ENCODE measurements around the gene SSBP3. TPM values are rescaled to one million over a fixed set of nuclear protein-coding genes. Genes with fewer than 3 reads are reported as not detected.

SSBP3 gene
- total and polyA plus RNA-seq, 2 of the 13 experiments (the other 11 are each of a cell fraction or from before 2014, with no cell fraction given), result 8.5 to 17.6 TPM

DNA sequence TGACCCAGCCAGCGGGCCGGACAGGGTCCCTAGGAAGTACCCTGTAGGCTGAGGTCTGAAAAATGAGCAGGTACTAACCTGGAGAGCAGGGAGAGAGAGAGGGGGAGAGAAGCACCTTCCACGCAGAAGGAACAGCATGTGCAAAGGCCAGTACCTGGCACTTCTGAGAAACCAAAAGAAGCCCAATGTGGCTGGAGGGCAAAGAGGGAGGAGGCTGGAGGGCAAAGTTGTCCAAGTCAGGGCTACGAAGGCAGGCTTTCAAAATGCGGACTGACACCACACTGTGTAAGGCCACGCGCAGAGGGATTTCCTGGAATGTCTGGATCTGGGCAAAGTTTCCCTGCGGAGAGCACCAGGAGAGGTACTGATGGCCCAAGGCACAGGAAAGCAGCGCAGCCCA is 64.4 kb downstream of the SSBP3 start:
- Histone ChIP-seq H3K27ac (ENCODE audit: extremely low read length, insufficient read depth, low read length) (no peak overlapping the region), H3K36me3 (replicated peaks in 1 of 2; ENCODE audit: control insufficient read depth in 1 of 2, insufficient read depth in 2 of 2, low read length in 2 of 2) (no peaks in the 10 kb centered on the region; a peak in 3 of 5 replicates), H3K27me3 (ENCODE audit: control insufficient read depth in 1 of 2, insufficient read depth in 2 of 2, low read length in 2 of 2) (no peaks in the 10 kb centered on the region), H3K79me2 (ENCODE audit: insufficient read depth, low read length) (no peaks in the 10 kb centered on the region), H4K20me1 (ENCODE audit: insufficient read depth, low read length) (no peaks in the 10 kb centered on the region), H3K4me2 (ENCODE audit: low read depth, low read length) (no peak overlapping the region), H3K9ac (ENCODE audit: insufficient read depth, low read depth, low read length) (no peak overlapping the region), H3K9me3 (ENCODE audit: low read length) (no peaks in the 10 kb centered on the region), H3K4me1 (ENCODE audit: insufficient read depth, low read length) (peaks cover 10% of the 10 kb centered on the region; the same call in 1 of the 2 replicates), H2AFZ (ENCODE audit: low read length) (no peak overlapping the region), H3K4me3 (replicated peaks in 1 of 3; ENCODE audit: insufficient read depth in 1 of 3, low read depth in 2 of 3, low read length in 3 of 3) (no peak overlapping the region)
- ChIA-PET CTCF (ENCODE audit: low intra/inter-chr PET ratio, low total read pairs) (no interaction called here), POLR2A (no interaction called here)
- DNase-seq (ENCODE audit: low spot score) (no peak), ATAC-seq (no peak), FAIRE-seq (no peak)
- intact Hi-C loops (cut with micrococcal nuclease; ENCODE audit: unreplicated experiment) (no loop called here), in situ Hi-C loops (cut with HindIII; ENCODE audit: extremely low pct_ligation_motif_present, low pct_unique_long_range_greater_than_20kb) (no loop called here)
- TF ChIP-seq, protein P1, sequence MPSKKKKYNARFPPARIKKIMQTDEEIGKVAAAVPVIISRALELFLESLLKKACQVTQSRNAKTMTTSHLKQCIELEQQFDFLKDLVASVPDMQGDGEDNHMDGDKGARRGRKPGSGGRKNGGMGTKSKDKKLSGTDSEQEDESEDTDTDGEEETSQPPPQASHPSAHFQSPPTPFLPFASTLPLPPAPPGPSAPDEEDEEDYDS (CRISPR knock-in tag; IDR thresholded peaks at IDR 0.05), result no peak
- TF ChIP-seq ZBTB42 (CRISPR knock-in tag; IDR thresholded peaks at IDR 0.05) (no peak), ZNF205 (CRISPR knock-in tag; IDR thresholded peaks at IDR 0.05) (no peak), ZNF546 (CRISPR knock-in tag; conservative IDR thresholded peaks at IDR 0.05) (no peak), PHF21A (CRISPR knock-in tag; IDR thresholded peaks at IDR 0.05) (no peak), POLR2G (IDR thresholded peaks at IDR 0.05; ENCODE audit: low read depth, low read length) (no peak), NFRKB (IDR thresholded peaks at IDR 0.05) (no peak), IKZF1 (IDR thresholded peaks at IDR 0.05) (no peak), POLR2AphosphoS2 (IDR thresholded peaks at IDR 0.05; ENCODE audit: low read depth, low read length) (no peak)
- TF ChIP-seq, protein P2, sequence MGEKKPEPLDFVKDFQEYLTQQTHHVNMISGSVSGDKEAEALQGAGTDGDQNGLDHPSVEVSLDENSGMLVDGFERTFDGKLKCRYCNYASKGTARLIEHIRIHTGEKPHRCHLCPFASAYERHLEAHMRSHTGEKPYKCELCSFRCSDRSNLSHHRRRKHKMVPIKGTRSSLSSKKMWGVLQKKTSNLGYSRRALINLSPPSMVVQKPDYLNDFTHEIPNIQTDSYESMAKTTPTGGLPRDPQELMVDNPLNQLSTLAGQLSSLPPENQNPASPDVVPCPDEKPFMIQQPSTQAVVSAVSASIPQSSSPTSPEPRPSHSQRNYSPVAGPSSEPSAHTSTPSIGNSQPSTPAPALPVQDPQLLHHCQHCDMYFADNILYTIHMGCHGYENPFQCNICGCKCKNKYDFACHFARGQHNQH (CRISPR knock-in tag; IDR thresholded peaks at IDR 0.05), result no peak
- 93% methylated on average over 7 of the region's 9 CpGs for WGBS (ENCODE audit: low lambda C conversion rate)
- no TSS peak for BruUV-seq (replicated peaks)
